ENCODE measurements around the gene ABHD15.

Gene ABHD15

GRCh38 chr17:29594519-29595090, 27.8 kb upstream of the ABHD15 start:
- DNase-seq: no peak

DNA sequence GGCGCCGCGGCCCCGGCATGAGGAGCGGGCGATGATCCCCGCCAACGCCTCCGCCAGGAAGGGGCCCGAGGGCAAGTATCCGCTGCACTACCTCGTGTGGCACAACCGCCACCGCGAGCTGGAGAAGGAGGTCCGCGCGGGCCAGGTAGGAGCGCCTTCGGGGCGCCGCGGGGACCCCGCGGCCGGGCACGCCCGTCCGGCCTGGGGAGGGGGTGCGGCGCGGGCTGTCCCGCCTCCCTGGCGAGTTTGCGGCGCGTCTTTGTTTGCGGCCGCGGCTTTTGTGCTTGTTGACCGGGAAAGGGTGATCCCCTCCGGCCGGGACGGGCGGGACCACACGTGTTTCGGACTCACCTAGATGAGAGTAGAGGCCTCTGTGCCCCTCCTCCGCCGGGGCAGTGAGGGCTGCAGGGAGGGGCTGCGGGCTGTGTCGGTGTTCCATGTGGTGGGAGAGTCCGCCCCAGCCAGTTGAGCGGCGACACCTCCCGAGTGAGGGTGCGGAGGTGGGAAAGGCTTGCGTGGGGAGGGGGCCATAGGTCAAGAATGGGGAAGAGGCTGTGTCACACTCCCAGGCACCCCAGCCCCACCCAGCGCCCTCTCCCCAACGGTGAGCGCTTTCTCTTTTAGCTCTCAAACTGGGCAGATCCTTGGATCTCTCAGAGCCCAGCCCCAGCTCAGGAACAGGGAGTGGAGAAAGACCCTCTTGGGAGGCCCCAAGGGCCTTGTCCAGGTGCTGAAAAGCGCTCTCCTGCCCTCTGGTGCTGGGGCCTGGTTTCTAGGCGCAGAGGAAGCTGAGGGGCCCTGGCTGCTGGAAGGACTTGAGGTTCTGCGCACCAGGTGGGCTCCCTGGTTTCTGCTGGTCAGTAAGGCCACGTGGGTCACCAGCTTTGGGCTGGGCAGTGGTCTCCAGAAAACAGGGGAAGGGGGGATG, 27.0 kb upstream of the ABHD15 start:
- no peak for DNase-seq

DNA sequence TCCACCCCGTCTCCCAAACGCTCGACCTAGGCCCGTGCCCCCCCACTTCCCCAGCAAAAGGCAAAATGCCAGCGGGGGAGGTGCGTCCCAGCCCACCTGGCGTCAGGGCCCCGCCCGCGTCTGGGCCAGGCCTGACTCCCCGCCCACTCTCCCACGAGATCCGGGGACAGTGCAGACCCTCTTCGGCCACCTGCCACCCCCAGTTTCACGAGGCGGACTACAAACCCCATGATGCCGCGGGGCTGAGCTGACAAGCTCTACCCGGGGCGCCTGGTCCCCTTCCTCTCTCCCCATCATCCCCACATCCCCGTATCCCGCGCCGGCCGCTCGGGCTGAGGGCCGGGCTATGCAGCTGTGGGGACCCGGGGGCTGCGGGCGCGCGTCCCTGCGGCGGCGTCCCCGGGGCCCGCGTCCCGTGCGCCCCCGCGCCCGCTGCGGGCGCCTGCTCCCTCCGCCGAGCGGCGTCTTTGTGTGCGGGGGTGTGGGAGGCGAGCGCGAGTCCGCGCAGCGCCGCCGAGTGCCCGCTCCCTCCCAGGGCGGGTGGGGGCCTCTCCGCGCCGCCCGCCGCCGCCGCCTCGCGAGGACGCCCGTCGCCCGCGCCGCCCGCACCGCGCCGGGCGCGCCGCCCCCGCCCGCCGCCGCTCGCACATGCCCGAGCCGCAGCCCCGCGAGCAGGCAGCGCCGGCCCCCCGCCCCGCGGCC, 26.2 kb upstream of the ABHD15 start, which contains the start of gene ANKRD13B:
Gene ANKRD13B (plus strand): TSS at position 283 of the 702 bp plus-strand sequence. CDS start 490 bp downstream, outside the sequence.
- DNase-seq: no peak

GRCh38 chr17:29591737-29592608, 25.1 kb upstream of the ABHD15 start:
- peak; percentile 56 for DNase-seq

- DNase-seq: peak; percentile 18
These were observed 24.4 kb upstream of the ABHD15 start for GRCh38 chr17:29591146-29591736.

- no peak for DNase-seq
These were observed 23.7 kb upstream of the ABHD15 start for GRCh38 chr17:29590411-29591145.

GRCh38 chr17:29589524-29590410, 22.9 kb upstream of the ABHD15 start, which contains the start of gene GIT1:
Gene GIT1, minus strand, starts transcription at chr17:29589648. Its CDS starts 270 bp downstream, at chr17:29589378.
- no peak for DNase-seq

- no peak for DNase-seq
These were observed 21.9 kb upstream of the ABHD15 start for GRCh38 chr17:29588562-29589411.

DNA sequence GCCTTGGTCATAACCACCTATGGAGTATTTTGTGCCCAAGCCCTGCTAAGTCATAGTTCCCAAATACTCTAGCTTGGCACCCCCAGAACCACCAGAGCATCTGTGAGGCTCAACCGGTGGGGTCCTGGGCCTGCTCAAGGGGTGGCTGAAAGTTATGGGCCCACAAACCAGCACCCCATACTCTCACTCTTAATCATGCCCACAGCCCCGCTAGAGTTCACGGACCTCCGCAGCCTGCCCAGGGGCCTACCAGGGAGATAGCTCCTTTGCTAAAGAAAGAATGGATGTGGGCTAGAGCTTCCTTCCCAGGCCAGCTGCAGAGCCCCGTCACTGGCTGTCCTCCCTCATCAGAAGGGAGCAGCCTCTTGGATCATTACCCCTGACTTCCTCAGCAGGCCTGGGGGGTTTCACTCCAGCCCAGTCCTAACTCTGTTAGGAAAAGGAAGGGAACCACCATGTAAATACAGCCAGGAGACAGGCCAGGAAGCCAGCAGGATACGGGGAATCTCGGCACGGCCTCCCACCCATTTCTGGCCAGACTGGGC, 21.3 kb upstream of the ABHD15 start:
- DNase-seq: no peak

- no peak for DNase-seq
These were observed 20.8 kb upstream of the ABHD15 start for GRCh38 chr17:29587591-29587990.

GRCh38 chr17:29586676-29587469, 20.0 kb upstream of the ABHD15 start:
- DNase-seq: no peak

GRCh38 chr17:29585080-29585751, 18.4 kb upstream of the ABHD15 start:
- DNase-seq: no peak

GRCh38 chr17:29584452-29585079, 17.7 kb upstream of the ABHD15 start:
- no peak for DNase-seq

DNA sequence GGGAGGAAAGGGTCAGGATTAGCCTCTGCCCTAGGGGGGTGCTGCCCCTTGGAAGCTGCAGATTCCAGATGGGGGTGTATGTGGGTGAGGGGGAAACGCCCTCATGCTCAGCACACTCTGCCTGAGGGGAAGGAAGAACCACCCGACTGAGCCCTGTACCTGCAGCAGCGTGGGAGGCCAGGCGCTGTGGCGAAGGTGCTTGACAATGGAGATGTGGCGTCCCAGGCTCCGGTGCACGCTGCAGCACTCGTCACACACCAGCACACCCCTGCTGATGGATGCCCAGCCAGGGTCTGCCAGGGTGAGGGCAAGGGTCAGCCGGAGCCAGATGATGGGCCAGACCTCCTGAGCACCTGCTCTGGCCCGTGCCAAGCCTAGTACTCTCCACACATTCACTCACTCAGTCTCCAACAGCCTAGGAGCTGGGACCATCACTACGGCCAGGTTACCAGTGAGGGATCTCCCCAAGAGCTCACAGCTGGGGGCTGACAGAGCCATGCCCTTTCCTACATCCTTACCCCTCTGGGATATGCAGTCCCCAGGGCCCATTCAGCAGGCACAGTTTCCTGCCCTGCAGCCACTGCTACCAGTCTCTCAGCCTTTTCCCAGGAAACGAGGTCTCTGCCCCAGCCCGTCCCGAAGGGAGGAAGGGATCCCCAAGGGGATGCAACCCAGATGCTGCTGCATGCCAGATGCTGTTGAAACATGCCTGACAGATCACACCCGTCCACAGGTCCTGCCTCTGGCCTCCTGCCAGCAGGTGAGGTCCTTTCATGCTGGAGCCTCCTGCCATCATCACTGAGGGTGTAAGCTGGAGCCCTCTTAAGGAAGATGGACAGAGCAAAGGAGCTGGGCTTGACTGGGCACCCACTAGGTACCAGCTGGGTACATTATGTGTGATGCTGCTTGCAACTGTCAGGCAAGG, 16.7 kb upstream of the ABHD15 start:
- no peak for DNase-seq

GRCh38 chr17:29582772-29583171, 15.9 kb upstream of the ABHD15 start:
- no peak for DNase-seq

GRCh38 chr17:29582254-29582765, 15.5 kb upstream of the ABHD15 start:
- DNase-seq: no peak
